ENCODE measurements around the gene IFIT2.
"Not testable (repeated sequence)": the region's sequence is repeated elsewhere in the genome, so short reads cannot be mapped to it uniquely, and the experiment has no call there.

IFIT2 gene

DNA sequence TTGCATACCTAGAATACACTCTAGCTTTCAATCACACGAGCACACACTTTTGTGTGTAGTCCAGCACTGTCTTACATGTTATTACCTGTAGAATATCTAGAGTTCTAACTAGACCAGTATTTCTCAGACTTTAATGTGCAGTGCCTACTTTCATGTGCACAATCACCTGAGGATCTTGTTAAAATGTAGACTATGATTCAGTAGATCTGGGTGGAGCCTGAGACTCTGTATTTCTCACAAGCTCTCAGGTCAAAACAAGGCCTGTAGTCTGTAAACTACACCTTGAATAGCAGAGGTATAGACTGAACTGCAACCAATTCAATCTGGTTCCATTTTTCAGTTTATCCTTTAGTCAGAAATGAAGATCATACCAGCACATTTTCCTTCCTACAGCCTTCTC, 11.1 kb downstream of the IFIT2 start:
- DNase-seq (ENCODE audit: low read depth) = no peak
- no peak overlapping the region for H3K4me3 ChIP-seq (ENCODE audit: low read depth, low read length)
- TF ChIP-seq, protein P1, sequence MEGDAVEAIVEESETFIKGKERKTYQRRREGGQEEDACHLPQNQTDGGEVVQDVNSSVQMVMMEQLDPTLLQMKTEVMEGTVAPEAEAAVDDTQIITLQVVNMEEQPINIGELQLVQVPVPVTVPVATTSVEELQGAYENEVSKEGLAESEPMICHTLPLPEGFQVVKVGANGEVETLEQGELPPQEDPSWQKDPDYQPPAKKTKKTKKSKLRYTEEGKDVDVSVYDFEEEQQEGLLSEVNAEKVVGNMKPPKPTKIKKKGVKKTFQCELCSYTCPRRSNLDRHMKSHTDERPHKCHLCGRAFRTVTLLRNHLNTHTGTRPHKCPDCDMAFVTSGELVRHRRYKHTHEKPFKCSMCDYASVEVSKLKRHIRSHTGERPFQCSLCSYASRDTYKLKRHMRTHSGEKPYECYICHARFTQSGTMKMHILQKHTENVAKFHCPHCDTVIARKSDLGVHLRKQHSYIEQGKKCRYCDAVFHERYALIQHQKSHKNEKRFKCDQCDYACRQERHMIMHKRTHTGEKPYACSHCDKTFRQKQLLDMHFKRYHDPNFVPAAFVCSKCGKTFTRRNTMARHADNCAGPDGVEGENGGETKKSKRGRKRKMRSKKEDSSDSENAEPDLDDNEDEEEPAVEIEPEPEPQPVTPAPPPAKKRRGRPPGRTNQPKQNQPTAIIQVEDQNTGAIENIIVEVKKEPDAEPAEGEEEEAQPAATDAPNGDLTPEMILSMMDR (conservative IDR thresholded peaks at IDR 0.05; ENCODE audit: low read depth, low read length) = no peak

GRCh38 chr10:89314676-89315075, 12.8 kb downstream of the IFIT2 start:
- DNase-seq (ENCODE audit: low read depth) = no peak
- H3K4me3 ChIP-seq (ENCODE audit: low read depth, low read length) = no peak overlapping the region
- TF ChIP-seq, protein P1 (conservative IDR thresholded peaks at IDR 0.05; ENCODE audit: low read depth, low read length) = no peak

DNA sequence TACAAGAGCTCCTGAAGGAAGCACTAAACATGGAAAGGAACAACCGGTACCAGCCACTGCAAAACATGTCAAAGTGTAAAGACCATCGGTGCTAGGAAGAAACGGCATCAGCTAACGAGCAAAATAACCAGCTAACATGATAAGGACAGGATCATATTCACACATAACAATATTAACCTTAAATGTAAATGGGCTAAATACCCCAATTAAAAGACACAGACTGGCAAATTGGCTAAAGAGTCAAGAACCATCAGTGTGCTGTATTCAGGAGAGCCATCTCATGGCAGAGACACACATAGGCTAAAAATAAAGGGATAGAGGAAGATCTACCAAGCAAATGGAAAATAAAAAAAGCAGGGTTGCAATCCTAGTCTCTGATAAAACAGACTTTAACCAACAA, 16.2 kb downstream of the IFIT2 start:
- not testable (repeated sequence) for DNase-seq (ENCODE audit: low read depth); H3K4me3 ChIP-seq (ENCODE audit: low read depth, low read length)

DNA sequence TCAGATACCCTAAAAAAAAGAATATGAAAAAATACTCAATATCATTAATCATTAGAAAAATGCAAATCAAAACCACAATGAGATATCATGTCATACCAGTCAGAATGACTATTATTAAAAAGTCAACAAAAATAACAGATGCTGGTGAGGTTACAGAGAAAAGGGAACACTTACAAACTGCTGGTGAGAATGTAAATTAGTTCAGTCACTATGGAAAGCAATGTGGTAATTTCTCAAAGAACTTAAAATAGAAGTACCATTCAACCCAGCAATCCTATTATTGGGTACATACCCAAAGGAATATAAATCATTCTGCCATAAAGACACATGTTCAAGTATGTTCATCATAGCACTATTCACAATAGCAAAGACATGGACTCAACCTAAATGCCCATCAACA, 23.2 kb downstream of the IFIT2 start:
- not testable (repeated sequence) for H3K4me3 ChIP-seq (ENCODE audit: low read depth, low read length); DNase-seq (ENCODE audit: low read depth)

GRCh38 chr10:89325856-89326255, 24.0 kb downstream of the IFIT2 start:
- not testable (repeated sequence) for DNase-seq (ENCODE audit: low read depth)

GRCh38 chr10:89327803-89328441, 26.1 kb downstream of the IFIT2 start, which contains the start of gene IFIT3:
Gene IFIT3, plus strand, starts transcription at chr10:89327997. Its CDS starts 77 bp downstream, at chr10:89328074.
- peak within 1 kb of the TSS; percentile 56 for H3K4me3 ChIP-seq (ENCODE audit: low read depth, low read length)
- TF ChIP-seq, protein P1 (conservative IDR thresholded peaks at IDR 0.05; ENCODE audit: low read depth, low read length) = no peak
- DNase-seq (ENCODE audit: low read depth) = peak; percentile 98

More at GRCh38 chr10:89325856-89326255, 24.0 kb downstream of the IFIT2 start:
- not testable (repeated sequence) for H3K4me3 ChIP-seq (ENCODE audit: low read depth, low read length)

DNA sequence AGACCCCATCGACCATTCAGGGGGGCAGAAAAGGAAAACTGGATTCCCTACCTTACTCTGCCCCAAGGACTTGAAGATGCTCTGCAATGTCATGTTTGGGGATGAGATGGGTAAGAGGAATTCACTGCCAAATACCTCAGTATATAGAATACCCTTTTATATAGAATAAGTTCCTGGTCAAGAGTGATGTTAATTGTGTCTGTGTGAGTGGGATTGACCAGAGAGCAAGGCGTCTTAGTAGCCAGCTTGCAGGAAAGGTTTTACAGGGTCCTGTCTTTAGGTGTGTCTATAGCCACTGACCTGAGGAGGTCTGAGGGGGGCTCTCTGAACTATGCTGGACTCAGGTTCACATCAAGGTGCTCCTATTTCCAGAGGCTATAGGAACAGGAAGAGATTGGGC, 27.3 kb downstream of the IFIT2 start:
- H3K4me3 ChIP-seq (ENCODE audit: low read depth, low read length) = no peak overlapping the region
- TF ChIP-seq, protein P1 (conservative IDR thresholded peaks at IDR 0.05; ENCODE audit: low read depth, low read length) = no peak
- no peak for DNase-seq (ENCODE audit: low read depth)

DNA sequence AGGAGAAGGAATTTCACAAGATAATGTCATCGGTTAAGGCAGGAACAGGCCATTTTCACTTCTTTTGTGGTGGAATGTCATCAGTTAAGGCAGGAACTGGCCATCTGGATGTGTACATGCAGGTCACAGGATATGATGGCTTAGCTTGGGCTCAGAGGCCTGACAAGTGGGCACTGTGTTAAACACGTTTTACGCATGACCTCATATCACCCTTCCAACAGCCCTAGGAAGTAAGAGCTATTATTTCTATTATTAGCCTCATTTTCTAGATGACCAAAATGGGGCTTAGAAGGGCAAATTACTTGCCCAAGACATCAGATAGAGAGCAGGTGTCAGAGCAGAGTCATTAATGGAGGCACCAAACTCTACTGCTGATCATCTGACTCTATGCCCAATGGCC, 28.2 kb downstream of the IFIT2 start:
- DNase-seq (ENCODE audit: low read depth) = not testable (repeated sequence)

GRCh38 chr10:89330537-89331212, 28.8 kb downstream of the IFIT2 start:
- no peak for DNase-seq (ENCODE audit: low read depth)
- TF ChIP-seq, protein P1 (conservative IDR thresholded peaks at IDR 0.05; ENCODE audit: low read depth, low read length) = no peak
- no peak overlapping the region for H3K4me3 ChIP-seq (ENCODE audit: low read depth, low read length)

More for the DNA sequence above, 28.2 kb downstream of the IFIT2 start:
- H3K4me3 ChIP-seq (ENCODE audit: low read depth, low read length) = not testable (repeated sequence)

DNA sequence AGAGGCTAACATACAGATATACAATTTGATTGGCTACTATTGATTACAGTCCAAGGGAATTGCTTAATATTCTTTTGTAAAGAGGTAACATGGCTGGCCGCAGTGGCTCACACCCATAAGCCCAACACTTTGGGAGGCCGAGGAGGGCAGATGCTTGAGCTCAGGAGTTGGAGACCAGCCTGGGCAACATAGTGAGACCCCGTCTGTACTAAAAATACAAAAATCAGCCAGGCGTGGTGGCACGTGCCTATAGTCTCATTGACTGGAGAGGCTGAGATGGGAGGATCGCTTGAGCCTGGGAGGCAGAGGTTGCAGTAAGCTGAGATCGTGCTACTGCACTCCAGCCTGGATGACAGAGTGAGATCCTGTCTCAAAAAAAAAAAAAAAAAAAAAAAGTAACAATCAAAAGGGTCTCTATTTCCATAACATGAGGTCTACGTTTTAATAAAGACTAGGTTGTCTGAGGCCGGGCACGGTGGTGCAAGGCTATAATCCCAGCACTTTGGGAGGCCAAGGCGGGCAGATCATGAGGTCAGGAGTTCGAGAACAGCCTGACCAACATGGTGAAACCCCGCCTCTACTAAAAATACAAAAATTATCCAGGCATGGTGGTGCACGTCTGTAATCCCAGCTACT, 29.8 kb downstream of the IFIT2 start:
- peak overlapping the region; percentile 42 for H3K4me3 ChIP-seq (ENCODE audit: low read depth, low read length)
- DNase-seq (ENCODE audit: low read depth) = not testable (repeated sequence)
